Activated naive CD8-positive, alpha-beta T cell treated with anti-CD3 and anti-CD28 coated beads for 36 hours (primary cell): Measurements from ENCODE around the gene MYCBPAP. TPM values are rescaled to one million over a fixed set of nuclear protein-coding genes. Genes with fewer than 3 reads are reported as not detected.

ENCODE experiments used
- total RNA-seq, 2 experiments: library from RNA; stranded (reverse); gene quantifications; one replicate each; pipeline ENCODE4 v1.2.3, GENCODE V29; 2021

MYCBPAP gene
- total RNA-seq, 2 experiments from 2014 or later: 0.56 to 1.1 TPM

Other genes starting within 250 kb of the MYCBPAP start
- gene TMEM92, start 234.0 kb upstream of the MYCBPAP start, total RNA-seq: not detected
- gene XYLT2, start 162.3 kb upstream of the MYCBPAP start, total RNA-seq: 10 to 100 TPM; 17.7 to 19.6 TPM
- 10 to 100 TPM; 72.1 to 75.1 TPM for gene MRPL27, start 135.3 kb upstream of the MYCBPAP start, total RNA-seq
- gene EME1, start 135.2 kb upstream of the MYCBPAP start, total RNA-seq: 10 to 100 TPM; 34.0 to 34.4 TPM
- 100 to 1,000 TPM; 110 to 112 TPM for gene LRRC59, start 110.9 kb upstream of the MYCBPAP start, total RNA-seq
- gene ACSF2, start 82.2 kb upstream of the MYCBPAP start, total RNA-seq: 1 to 10 TPM; 9.2 to 9.7 TPM
- gene CHAD, start 39.6 kb upstream of the MYCBPAP start, total RNA-seq: not detected
- 10 to 100 TPM; 36.5 to 37.0 TPM for gene RSAD1, start 29.6 kb upstream of the MYCBPAP start, total RNA-seq
- not detected for gene EPN3, start 24.3 kb downstream of the MYCBPAP start, total RNA-seq
- 10 to 100 TPM; 32.4 to 36.3 TPM for gene SPATA20, start 38.7 kb downstream of the MYCBPAP start, total RNA-seq
- under 1 TPM in 1 of 2 experiments, not detected in 1; 0.06 TPM for gene CACNA1G, start 52.3 kb downstream of the MYCBPAP start, total RNA-seq
- gene ABCC3, start 126.4 kb downstream of the MYCBPAP start, total RNA-seq: not detected
- 10 to 100 TPM; 39.5 to 40.2 TPM for gene ANKRD40, start 199.5 kb downstream of the MYCBPAP start, total RNA-seq
- gene LUC7L3, start 211.2 kb downstream of the MYCBPAP start, total RNA-seq: 100 to 1,000 TPM; 108 to 116 TPM